Measurements from ENCODE around the gene VPS8. TPM values are rescaled to one million over a fixed set of nuclear protein-coding genes. Genes with fewer than 3 reads are reported as not detected.

VPS8 gene
- total and polyA plus RNA-seq, 4 donors: 49.3 to 155 (median 66.4) TPM

- Histone ChIP-seq H3K27ac (ENCODE audit: low read depth, low read length) (no peak overlapping the region), H3K4me3 (ENCODE audit: low read depth, low read length) (no peak overlapping the region), H3K27me3 (ENCODE audit: control insufficient read depth, insufficient read depth, low read length) (no peaks in the 10 kb centered on the region), H3K36me3 (ENCODE audit: control insufficient read depth, insufficient read depth, low read length) (peaks cover 28% of the 10 kb centered on the region), H3K9me3 (ENCODE audit: control insufficient read depth, insufficient read depth, low read length) (no peaks in the 10 kb centered on the region), H3K4me1 (ENCODE audit: control insufficient read depth, insufficient read depth, low read length) (no peaks in the 10 kb centered on the region)
- DNase-seq (ENCODE audit: low read depth in 4 of 6, low spot score in 6 of 6): no peak
- WGBS (ENCODE audit: insufficient coverage): 75% methylated on average over 1 of the region's 1 CpG
Measured at GRCh38 chr3:185081521-185081920, 269.6 kb downstream of the VPS8 start.

DNA sequence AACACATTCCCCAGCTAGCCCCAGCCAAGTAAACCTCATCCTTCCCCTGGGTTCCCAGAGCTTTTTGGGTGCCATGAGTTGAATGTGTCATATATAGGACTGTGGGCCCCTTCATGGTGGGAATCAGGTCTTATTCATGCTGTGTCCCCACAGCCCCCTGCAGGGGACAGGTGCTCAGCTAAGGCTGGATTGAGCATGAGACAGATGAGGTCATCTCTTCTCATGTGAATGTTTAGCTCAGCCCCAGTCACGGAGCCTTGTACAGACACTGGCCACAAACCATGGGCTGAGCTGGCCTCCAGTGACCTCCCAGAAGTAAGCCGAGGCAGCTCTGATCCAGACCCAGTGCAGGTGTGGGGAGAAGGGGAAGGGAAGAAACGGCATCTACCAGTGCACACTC, 270.2 kb downstream of the VPS8 start:
- Histone ChIP-seq H3K27ac (ENCODE audit: low read depth, low read length) (no peak overlapping the region), H3K9me3 (ENCODE audit: control insufficient read depth, insufficient read depth, low read length) (no peaks in the 10 kb centered on the region), H3K27me3 (ENCODE audit: control insufficient read depth, insufficient read depth, low read length) (no peaks in the 10 kb centered on the region), H3K36me3 (ENCODE audit: control insufficient read depth, insufficient read depth, low read length) (peaks cover 27% of the 10 kb centered on the region), H3K4me1 (ENCODE audit: control insufficient read depth, insufficient read depth, low read length) (no peaks in the 10 kb centered on the region), H3K4me3 (ENCODE audit: low read depth, low read length) (no peak overlapping the region)
- DNase-seq (ENCODE audit: low read depth in 4 of 6, low spot score in 6 of 6): no peak
- WGBS (ENCODE audit: insufficient coverage): 87% methylated on average over 3 of the region's 3 CpGs

GRCh38 chr3:185082829-185083228, 270.9 kb downstream of the VPS8 start:
- H3K36me3 ChIP-seq (ENCODE audit: control insufficient read depth, insufficient read depth, low read length): peaks cover 22% of the 10 kb centered on the region
- H3K27me3 ChIP-seq (ENCODE audit: control insufficient read depth, insufficient read depth, low read length): no peaks in the 10 kb centered on the region
- WGBS (ENCODE audit: insufficient coverage): 89% methylated on average over 10 of the region's 14 CpGs
- no peaks in the 10 kb centered on the region for H3K4me1 ChIP-seq (ENCODE audit: control insufficient read depth, insufficient read depth, low read length)
- H3K4me3 ChIP-seq (ENCODE audit: low read depth, low read length): no peak overlapping the region
- no peaks in the 10 kb centered on the region for H3K9me3 ChIP-seq (ENCODE audit: control insufficient read depth, insufficient read depth, low read length)
- no peak overlapping the region for H3K27ac ChIP-seq (ENCODE audit: low read depth, low read length)
- no peak for DNase-seq (ENCODE audit: low read depth in 4 of 6, low spot score in 6 of 6)

DNA sequence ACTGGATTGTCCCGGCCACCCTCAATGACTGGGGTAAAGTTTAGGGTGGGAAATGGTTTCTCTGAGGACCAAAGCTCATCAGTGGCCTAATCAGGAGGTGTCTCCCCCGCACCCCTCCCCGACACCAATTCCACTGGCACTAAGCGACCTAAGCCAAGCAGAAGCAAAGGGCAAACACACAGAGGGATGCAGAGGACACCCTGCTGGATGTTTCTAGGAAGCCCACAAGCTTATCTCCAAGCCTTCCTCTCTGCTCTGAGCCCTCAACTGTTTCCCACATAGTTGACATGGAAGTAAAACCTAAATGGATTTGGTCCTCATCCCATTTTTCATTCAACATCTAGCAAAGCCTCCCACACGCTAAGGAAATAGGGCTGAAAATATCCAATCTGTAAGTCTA, 272.4 kb downstream of the VPS8 start:
- no peaks in the 10 kb centered on the region for H3K9me3 ChIP-seq (ENCODE audit: control insufficient read depth, insufficient read depth, low read length)
- no peaks in the 10 kb centered on the region for H3K27me3 ChIP-seq (ENCODE audit: control insufficient read depth, insufficient read depth, low read length)
- WGBS (ENCODE audit: insufficient coverage): 93% methylated on average over 3 of the region's 5 CpGs
- H3K36me3 ChIP-seq (ENCODE audit: control insufficient read depth, insufficient read depth, low read length): peaks cover 22% of the 10 kb centered on the region
- H3K27ac ChIP-seq (ENCODE audit: low read depth, low read length): no peak overlapping the region
- no peak for DNase-seq (ENCODE audit: low read depth in 4 of 6, low spot score in 6 of 6)
- no peaks in the 10 kb centered on the region for H3K4me1 ChIP-seq (ENCODE audit: control insufficient read depth, insufficient read depth, low read length)
- H3K4me3 ChIP-seq (ENCODE audit: low read depth, low read length): no peak overlapping the region

DNA sequence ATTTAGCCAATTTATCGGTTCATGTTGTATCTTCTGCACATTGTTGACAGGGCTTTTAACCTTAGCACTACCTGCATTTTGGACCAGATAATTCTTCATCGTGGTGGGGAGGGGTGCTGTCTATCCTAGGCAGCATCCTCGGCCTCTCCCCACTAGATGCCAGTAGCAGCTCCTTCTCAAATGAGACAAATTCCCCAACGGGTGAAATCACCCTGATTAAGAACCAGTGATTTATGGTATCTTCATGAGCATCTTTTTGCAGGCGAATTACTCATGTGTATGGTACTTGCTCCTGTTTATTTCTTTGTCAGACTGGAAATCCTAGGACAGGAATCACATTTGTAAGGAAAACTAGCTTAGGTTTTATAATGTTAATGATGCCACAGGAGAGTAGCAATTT, 272.9 kb downstream of the VPS8 start:
- no peaks in the 10 kb centered on the region for H3K9me3 ChIP-seq (ENCODE audit: control insufficient read depth, insufficient read depth, low read length)
- H3K27ac ChIP-seq (ENCODE audit: low read depth, low read length): no peak overlapping the region
- 83% methylated on average over 1 of the region's 5 CpGs for whole genome bisulfite sequencing (ENCODE audit: insufficient coverage)
- DNase-seq (ENCODE audit: low read depth in 4 of 6, low spot score in 6 of 6): peak in 1 of 6 donors; percentile 70
- H3K36me3 ChIP-seq (ENCODE audit: control insufficient read depth, insufficient read depth, low read length): peaks cover 22% of the 10 kb centered on the region
- no peaks in the 10 kb centered on the region for H3K27me3 ChIP-seq (ENCODE audit: control insufficient read depth, insufficient read depth, low read length)
- H3K4me3 ChIP-seq (ENCODE audit: low read depth, low read length): no peak overlapping the region
- no peaks in the 10 kb centered on the region for H3K4me1 ChIP-seq (ENCODE audit: control insufficient read depth, insufficient read depth, low read length)

DNA sequence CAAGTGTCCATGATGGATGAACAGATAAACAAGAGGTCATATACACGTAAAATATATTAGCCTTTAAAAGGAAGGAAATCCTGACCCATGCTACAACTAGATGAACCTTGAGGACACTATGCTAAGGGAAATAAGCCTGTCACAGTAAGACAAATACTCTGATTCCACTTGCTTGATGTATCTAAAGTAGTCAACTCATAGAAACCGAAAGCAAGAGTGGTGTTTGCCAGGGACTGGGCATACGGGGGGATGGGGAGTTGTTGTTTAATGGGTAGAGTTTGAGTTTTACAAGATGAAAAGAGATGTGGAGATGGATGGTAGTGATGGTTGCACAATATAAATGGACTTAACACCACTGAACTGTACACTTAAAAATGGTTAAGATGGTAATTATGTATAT, 275.5 kb downstream of the VPS8 start:
- WGBS (ENCODE audit: insufficient coverage): 94% methylated on average over 2 of the region's 3 CpGs
- Histone ChIP-seq H3K27me3 (ENCODE audit: control insufficient read depth, insufficient read depth, low read length) (no peaks in the 10 kb centered on the region), H3K27ac (ENCODE audit: low read depth, low read length) (no peak overlapping the region), H3K9me3 (ENCODE audit: control insufficient read depth, insufficient read depth, low read length) (no peaks in the 10 kb centered on the region), H3K36me3 (ENCODE audit: control insufficient read depth, insufficient read depth, low read length) (peaks cover 9% of the 10 kb centered on the region), H3K4me1 (ENCODE audit: control insufficient read depth, insufficient read depth, low read length) (no peaks in the 10 kb centered on the region), H3K4me3 (ENCODE audit: low read depth, low read length) (no peak overlapping the region)
- DNase-seq (ENCODE audit: low read depth in 4 of 6, low spot score in 6 of 6): no peak

DNA sequence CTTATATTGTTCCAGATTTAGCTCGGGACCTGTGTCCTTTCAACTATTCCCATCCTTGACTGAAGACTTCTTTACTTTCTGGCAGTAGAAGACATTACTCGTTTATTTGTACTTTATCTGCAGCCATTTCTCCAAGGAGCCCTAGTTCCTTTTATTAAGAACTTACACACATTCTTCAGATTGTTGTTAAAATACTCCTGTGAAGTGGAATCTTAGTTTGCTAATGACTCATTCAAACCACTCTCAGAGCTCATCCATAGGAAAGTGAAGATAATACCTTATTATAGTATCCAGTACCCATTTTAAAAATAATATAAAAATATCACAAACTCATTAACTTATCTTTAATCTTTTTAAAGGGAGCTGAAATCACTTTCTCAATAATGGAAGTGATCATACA, 277.4 kb downstream of the VPS8 start:
- Histone ChIP-seq H3K36me3 (ENCODE audit: control insufficient read depth, insufficient read depth, low read length) (no peaks in the 10 kb centered on the region), H3K27ac (ENCODE audit: low read depth, low read length) (no peak overlapping the region), H3K4me3 (ENCODE audit: low read depth, low read length) (no peak overlapping the region), H3K27me3 (ENCODE audit: control insufficient read depth, insufficient read depth, low read length) (no peaks in the 10 kb centered on the region), H3K9me3 (ENCODE audit: control insufficient read depth, insufficient read depth, low read length) (no peaks in the 10 kb centered on the region), H3K4me1 (ENCODE audit: control insufficient read depth, insufficient read depth, low read length) (no peaks in the 10 kb centered on the region)
- DNase-seq (ENCODE audit: low read depth in 4 of 6, low spot score in 6 of 6): no peak
- WGBS (ENCODE audit: insufficient coverage): 60% methylated on average over 2 of the region's 2 CpGs

- Histone ChIP-seq H3K36me3 (ENCODE audit: control insufficient read depth, insufficient read depth, low read length) (no peaks in the 10 kb centered on the region), H3K4me1 (ENCODE audit: control insufficient read depth, insufficient read depth, low read length) (no peaks in the 10 kb centered on the region), H3K27ac (ENCODE audit: low read depth, low read length) (no peak overlapping the region), H3K27me3 (ENCODE audit: control insufficient read depth, insufficient read depth, low read length) (no peaks in the 10 kb centered on the region), H3K4me3 (ENCODE audit: low read depth, low read length) (no peak overlapping the region), H3K9me3 (ENCODE audit: control insufficient read depth, insufficient read depth, low read length) (no peaks in the 10 kb centered on the region)
- DNase-seq (ENCODE audit: low read depth in 4 of 6, low spot score in 6 of 6): no peak
Measured at GRCh38 chr3:185089751-185090150, 277.8 kb downstream of the VPS8 start.

- Histone ChIP-seq H3K9me3 (ENCODE audit: control insufficient read depth, insufficient read depth, low read length) (no peaks in the 10 kb centered on the region), H3K27me3 (ENCODE audit: control insufficient read depth, insufficient read depth, low read length) (no peaks in the 10 kb centered on the region), H3K36me3 (ENCODE audit: control insufficient read depth, insufficient read depth, low read length) (no peaks in the 10 kb centered on the region), H3K4me3 (ENCODE audit: low read depth, low read length) (no peak overlapping the region), H3K27ac (ENCODE audit: low read depth, low read length) (no peak overlapping the region), H3K4me1 (ENCODE audit: control insufficient read depth, insufficient read depth, low read length) (no peaks in the 10 kb centered on the region)
- 92% methylated on average over 1 of the region's 4 CpGs for WGBS (ENCODE audit: insufficient coverage)
- peak in 1 of 6 donors; percentile 9 for DNase-seq (ENCODE audit: low read depth in 4 of 6, low spot score in 6 of 6)
Measured at GRCh38 chr3:185090811-185091210, 278.8 kb downstream of the VPS8 start.

- no peaks in the 10 kb centered on the region for H3K9me3 ChIP-seq (ENCODE audit: control insufficient read depth, insufficient read depth, low read length)
- no peak overlapping the region for H3K27ac ChIP-seq (ENCODE audit: low read depth, low read length)
- no peak overlapping the region for H3K4me3 ChIP-seq (ENCODE audit: low read depth, low read length)
- no peak for DNase-seq (ENCODE audit: low read depth in 4 of 6, low spot score in 6 of 6)
- H3K36me3 ChIP-seq (ENCODE audit: control insufficient read depth, insufficient read depth, low read length): peaks cover 2% of the 10 kb centered on the region
- H3K4me1 ChIP-seq (ENCODE audit: control insufficient read depth, insufficient read depth, low read length): no peaks in the 10 kb centered on the region
- H3K27me3 ChIP-seq (ENCODE audit: control insufficient read depth, insufficient read depth, low read length): no peaks in the 10 kb centered on the region
Measured at GRCh38 chr3:185093116-185093515, 281.1 kb downstream of the VPS8 start.
